ENCODE results near the gene ATP8A1.

The ATP8A1 gene

DNA sequence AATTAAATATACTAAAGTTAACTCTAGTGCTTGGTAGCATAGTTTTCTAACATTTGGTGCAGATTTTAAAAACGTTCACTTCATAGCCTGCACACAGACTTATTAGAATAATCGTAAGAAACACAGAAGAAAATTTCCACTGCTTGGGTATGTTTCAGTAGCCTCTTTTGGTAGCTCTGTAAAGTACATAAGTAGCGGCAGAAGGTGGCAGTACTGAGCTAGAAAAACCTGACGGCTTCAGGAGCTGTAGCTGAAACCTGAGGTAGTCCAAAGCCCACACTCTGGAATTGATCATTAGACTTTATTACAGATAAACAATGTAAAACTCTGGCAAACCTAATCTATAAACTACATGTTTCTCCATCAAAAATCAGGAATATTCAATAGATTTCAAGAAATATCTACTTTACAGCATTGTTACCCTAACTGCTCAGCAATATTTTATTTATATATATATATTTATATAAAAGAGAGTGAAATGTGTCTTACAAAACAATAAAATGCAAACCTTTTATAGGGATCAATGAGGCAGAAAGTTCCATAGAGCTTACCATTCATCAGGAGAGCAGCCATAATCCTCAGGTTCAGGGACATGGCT, 88.2 kb downstream of the ATP8A1 start:
- peak; percentile 50 for DNase-seq (ENCODE audit: low spot score)

- DNase-seq (ENCODE audit: low spot score), result no peak
Measured at GRCh38 chr4:42566835-42567234, 90.1 kb downstream of the ATP8A1 start.

DNA sequence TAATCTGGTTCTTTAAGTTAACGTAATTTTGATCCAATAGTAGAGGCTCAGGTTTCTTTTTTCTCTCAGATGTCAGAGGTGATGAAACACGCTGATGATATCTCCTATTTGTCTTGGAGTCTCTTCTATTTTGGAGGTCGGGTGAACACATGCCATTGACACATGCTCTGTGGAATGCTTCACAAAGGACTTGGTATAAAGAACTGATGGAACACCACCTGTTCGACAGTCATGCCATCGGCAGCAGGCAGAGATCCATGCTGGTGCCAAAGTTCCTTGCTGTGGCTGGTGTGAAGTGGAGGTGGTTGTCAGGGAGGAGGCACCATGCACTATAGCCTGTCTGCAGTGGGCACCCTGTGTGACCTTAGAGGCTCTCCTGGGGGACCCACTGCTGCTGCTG, 94.9 kb downstream of the ATP8A1 start:
- DNase-seq (ENCODE audit: low spot score), result no peak

DNA sequence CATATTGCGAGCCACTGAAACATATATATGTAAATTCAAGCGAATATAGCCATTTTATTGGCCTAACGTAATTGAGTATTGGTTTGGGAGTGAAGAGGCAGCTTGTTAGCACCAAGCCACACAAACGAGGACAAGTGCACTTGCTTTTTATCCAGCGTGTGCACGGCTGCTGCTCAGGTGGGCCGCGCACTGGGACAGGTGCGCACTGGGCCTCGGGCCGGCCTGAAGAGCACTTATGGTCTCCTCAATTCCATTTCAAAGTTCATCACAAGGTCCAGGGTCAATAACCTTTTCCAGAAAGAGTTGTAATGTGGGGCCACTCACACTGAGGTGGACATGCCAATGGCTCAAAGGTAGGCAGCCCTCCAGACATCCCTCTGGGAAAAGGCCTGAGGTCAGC, 95.9 kb downstream of the ATP8A1 start:
- no peak for DNase-seq (ENCODE audit: low spot score)

GRCh38 chr4:42560467-42560861, 96.4 kb downstream of the ATP8A1 start:
- no peak for DNase-seq (ENCODE audit: low spot score)

DNA sequence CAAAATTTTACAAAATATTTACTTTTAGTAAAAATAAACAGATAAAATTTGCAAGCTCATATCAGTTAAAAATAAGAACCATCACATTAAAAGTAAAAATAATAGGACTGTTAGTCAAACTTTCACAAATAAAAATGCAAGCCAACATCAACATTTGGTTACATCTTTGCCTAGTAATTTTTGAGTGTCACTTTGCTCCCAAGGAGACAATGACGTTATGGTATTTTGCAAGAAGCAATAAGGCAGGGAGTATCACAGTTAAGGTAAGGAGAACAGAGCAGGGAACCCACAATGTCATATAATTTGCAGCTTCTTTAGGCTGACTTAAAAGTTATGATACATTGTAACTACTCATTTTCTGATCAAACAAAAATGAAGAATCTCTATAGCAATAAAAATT, 98.7 kb downstream of the ATP8A1 start:
- no peak for DNase-seq (ENCODE audit: low spot score)

- no peak for DNase-seq (ENCODE audit: low spot score)
Measured at GRCh38 chr4:42555828-42556227, 101.1 kb downstream of the ATP8A1 start.

DNA sequence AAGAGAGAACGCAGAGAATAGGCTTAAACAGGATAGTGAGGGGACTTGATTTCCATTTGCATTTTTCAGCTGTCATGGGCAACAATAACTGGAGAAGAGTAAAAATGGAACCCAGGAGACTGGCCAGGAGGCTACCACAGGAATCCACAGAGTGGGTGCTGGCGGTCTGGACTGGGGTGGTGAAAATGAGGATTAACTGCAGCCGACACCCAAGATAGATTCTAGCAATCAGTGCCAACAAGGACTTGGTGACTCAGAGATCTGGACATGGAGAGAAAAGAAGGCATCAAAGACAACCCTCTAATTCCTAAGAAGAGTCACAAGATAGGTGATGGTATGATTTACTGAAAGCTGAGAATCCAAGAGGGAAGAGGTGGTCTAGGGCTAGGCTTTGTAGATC, 102.8 kb downstream of the ATP8A1 start:
- DNase-seq (ENCODE audit: low spot score), result no peak

- no peak for DNase-seq (ENCODE audit: low spot score)
Measured at GRCh38 chr4:42549896-42550295, 107.0 kb downstream of the ATP8A1 start.

GRCh38 chr4:42547805-42548204, 109.1 kb downstream of the ATP8A1 start:
- no peak for DNase-seq (ENCODE audit: low spot score)

GRCh38 chr4:42543762-42544161, 113.1 kb downstream of the ATP8A1 start:
- no peak for DNase-seq (ENCODE audit: low spot score)

- no peak for DNase-seq (ENCODE audit: low spot score)
Measured at GRCh38 chr4:42543126-42543525, 113.8 kb downstream of the ATP8A1 start.

DNA sequence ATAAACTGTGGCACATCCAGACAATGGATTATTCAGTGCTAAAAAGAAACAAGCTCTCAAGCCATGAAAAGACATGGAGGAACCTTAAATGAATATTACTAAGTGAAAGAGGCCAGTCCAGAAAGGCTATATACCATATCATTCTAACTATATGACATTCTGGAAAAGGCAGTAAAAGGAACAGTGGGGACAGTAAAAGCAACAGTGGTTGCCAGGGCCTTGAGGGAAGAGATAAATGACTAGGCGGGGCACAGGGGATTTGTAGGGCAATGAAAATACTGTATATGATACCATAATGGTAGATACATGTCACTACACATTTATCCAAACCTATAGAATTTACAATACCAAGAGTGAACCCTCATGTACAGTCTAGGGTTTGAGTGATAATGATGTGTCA, 115.3 kb downstream of the ATP8A1 start:
- DNase-seq (ENCODE audit: low spot score), result no peak

DNA sequence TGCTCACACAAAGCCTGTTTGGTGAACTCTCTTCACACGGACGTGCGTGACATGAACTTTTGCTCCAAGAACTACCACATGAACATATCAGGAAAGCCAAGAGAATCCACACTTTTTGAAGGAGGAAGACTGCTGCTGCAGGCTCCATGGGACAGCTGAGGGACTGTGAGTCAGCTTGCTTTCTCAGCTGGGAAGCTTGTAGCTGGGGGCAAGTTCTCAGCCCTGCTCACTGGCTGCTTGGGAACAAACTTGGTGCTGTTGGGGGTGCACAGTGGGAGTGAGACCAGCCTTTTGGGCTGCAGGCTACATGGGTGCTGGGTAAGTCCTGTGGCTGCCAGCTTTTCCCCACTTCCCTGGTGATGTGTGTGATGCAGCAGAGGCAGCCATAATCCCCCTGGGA, 123.9 kb downstream of the ATP8A1 start:
- no peak for DNase-seq (ENCODE audit: low spot score)

- no peak for DNase-seq (ENCODE audit: low spot score)
Measured at GRCh38 chr4:42531341-42532030, 125.4 kb downstream of the ATP8A1 start.

- DNase-seq (ENCODE audit: low spot score), result no peak
Measured at GRCh38 chr4:42523066-42523718, 133.7 kb downstream of the ATP8A1 start.

- peak; percentile 17 for DNase-seq (ENCODE audit: low spot score)
Measured at GRCh38 chr4:42519803-42520417, 137.0 kb downstream of the ATP8A1 start.

GRCh38 chr4:42515156-42515884, 141.6 kb downstream of the ATP8A1 start:
- DNase-seq (ENCODE audit: low spot score), result no peak

DNA sequence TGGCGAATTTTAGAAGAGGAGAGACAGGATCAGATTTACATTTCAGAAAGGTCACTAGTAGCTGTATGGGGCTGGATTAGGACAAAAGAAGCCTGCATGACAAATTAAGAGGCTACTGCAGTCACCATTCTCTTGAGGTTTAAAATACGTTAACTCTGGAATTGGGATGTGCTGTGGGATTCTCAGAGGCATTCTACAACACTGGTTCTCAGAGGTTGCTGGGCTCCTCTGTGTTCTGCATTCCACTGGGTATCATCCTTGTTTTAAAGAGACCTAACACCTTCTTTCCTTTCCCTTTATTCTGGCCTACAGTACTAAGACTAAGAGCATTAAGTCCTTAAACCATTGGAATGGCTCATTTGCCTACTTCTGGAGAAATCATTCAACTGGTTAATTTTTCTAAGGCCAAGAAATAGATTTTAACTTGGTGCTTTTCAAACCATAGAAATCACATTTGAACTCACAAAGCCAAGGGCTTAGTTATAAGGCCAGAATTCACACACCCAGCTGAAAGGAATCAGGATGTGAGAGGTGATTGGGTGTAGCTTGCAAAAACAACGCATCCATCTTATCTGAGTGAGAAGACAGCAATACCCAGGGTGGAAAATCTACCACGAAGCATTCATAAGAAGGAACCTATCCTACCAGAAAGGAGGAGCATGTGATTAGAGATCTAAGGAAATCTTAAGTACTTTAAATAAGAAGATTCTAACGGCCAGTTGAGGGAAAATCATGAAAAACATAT, 143.0 kb downstream of the ATP8A1 start:
- DNase-seq (ENCODE audit: low spot score), result no peak

DNA sequence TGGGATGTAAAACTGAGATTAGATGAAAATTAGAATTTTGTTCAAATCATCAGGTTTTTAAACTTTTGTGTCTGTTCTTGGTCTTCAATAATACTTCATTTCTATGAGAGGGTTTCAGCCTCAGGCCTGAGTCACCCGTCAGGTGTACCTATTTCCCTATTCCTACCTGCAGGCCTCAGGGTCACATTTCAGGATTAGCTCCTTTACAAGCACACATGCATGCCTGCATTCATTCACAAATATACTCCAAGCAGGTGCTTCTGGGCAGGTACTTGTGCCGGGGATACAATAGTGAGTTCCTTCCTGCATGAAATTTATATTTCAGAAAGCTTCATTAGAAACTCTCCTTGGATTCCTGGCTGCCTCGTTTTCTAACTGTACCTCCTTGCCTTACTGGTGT, 144.7 kb downstream of the ATP8A1 start:
- DNase-seq (ENCODE audit: low spot score), result no peak

DNA sequence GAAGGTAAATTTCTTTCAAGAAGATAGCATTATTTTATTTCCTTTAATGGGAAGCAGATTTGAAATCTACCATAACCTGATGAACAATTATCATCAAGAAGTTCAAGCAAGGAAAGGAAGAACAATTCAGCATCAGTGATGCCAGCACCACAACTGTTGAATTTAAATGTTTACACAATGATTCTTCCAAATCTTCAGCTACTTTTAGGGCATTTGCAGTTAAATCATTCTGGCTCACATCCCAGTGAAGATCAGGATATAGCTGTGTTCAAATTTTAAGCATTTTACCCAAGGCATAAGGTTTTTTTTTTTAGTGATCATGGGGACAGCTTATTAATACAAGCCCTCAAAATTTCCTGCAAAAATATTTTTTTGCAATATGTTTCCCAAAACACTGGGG, 146.7 kb downstream of the ATP8A1 start:
- no peak for DNase-seq (ENCODE audit: low spot score)

Data from AG08396 (cell line).